HG03521 (cell line): Measurements from ENCODE around the gene AKIP1.
"Not testable (repeated sequence)": the region's sequence is repeated elsewhere in the genome, so short reads cannot be mapped to it uniquely, and the experiment has no call there.

Experiments used
- ATAC-seq: cut with Tn5 transposase; IDR thresholded peaks from one replicate; pipeline ENCODE4 v1.9.1; 2021; ENCODE audit warnings: mild to moderate bottlenecking, moderate library complexity; ENCODE audit not compliant: unreplicated experiment

AKIP1 gene

GRCh38 chr11:8911029-8911823 lies at the start of gene AKIP1:
Gene AKIP1 (plus strand): TSS chr11:8911189. CDS start chr11:8911450, 261 bp downstream.
- ATAC-seq: peak; percentile 74

- no peak for ATAC-seq
Measured at GRCh38 chr11:8863838-8864237, 47.2 kb upstream of the AKIP1 start.

- ATAC-seq: no peak
Measured at GRCh38 chr11:8865304-8865703, 45.7 kb upstream of the AKIP1 start.

- no peak for ATAC-seq
Measured at GRCh38 chr11:8867035-8867434, 44.0 kb upstream of the AKIP1 start.

GRCh38 chr11:8867931-8868631 lies 42.9 kb upstream of the AKIP1 start:
- ATAC-seq: no peak

GRCh38 chr11:8870411-8871170 lies 40.4 kb upstream of the AKIP1 start:
- ATAC-seq: no peak

GRCh38 chr11:8871171-8871775 lies 39.7 kb upstream of the AKIP1 start:
- no peak for ATAC-seq

GRCh38 chr11:8871962-8872361 lies 39.0 kb upstream of the AKIP1 start:
- no peak for ATAC-seq

GRCh38 chr11:8873741-8874405 lies 37.1 kb upstream of the AKIP1 start:
- ATAC-seq: no peak

- no peak for ATAC-seq
Measured at GRCh38 chr11:8878771-8879170, 32.2 kb upstream of the AKIP1 start.

GRCh38 chr11:8881585-8881984 lies 29.4 kb upstream of the AKIP1 start:
- ATAC-seq: not testable (repeated sequence)

- no peak for ATAC-seq
Measured at GRCh38 chr11:8886322-8886721, 24.7 kb upstream of the AKIP1 start.

GRCh38 chr11:8891185-8891584 lies 19.8 kb upstream of the AKIP1 start:
- not testable (repeated sequence) for ATAC-seq

GRCh38 chr11:8899119-8899753 lies 11.8 kb upstream of the AKIP1 start:
- ATAC-seq: no peak

- no peak for ATAC-seq
Measured at GRCh38 chr11:8905528-8906165, 5.3 kb upstream of the AKIP1 start.

- no peak for ATAC-seq
Measured at GRCh38 chr11:8907116-8907515, 3.9 kb upstream of the AKIP1 start.

- no peak for ATAC-seq
Measured at GRCh38 chr11:8908099-8908498, 2.9 kb upstream of the AKIP1 start.

- ATAC-seq: peak; percentile 7
Measured at GRCh38 chr11:8910649-8911026, 351 bp upstream of the AKIP1 start.

GRCh38 chr11:8913961-8914660 lies 3.1 kb downstream of the AKIP1 start:
- ATAC-seq: no peak
